H7 (cell line): ENCODE data around the gene RBM4. TPM values are rescaled to one million over a fixed set of nuclear protein-coding genes. Genes with fewer than 3 reads are reported as not detected.
"Not testable (repeated sequence)": the region's sequence is repeated elsewhere in the genome, so short reads cannot be mapped to it uniquely, and the experiment has no call there.

ENCODE experiments used
- DNase-seq: peaks from one replicate; pipeline ENCODE4 v3.0.0; 2012
- H3K27me3 ChIP-seq: 2 replicates; pipeline ENCODE4 v1.6.0; 2011; ENCODE audit warnings: mild to moderate bottlenecking, low read length; ENCODE audit not compliant: control insufficient read depth, insufficient read depth
- H3K36me3 ChIP-seq: replicated peaks from 2 replicates; pipeline ENCODE4 v1.5.1; 2011; ENCODE audit warnings: low read length; ENCODE audit not compliant: control insufficient read depth, insufficient read depth
- H3K4me3 ChIP-seq: 2 replicates; pipeline ENCODE4 v1.5.1; 2011; ENCODE audit warnings: low read depth, mild to moderate bottlenecking, control low read depth, low read length, moderate library complexity; ENCODE audit not compliant: insufficient read depth
- total RNA-seq: library from RNA; depleted of rRNA; stranded (reverse); fragments of >200 nt; shearing (Covaris generic); gene quantifications from 2 replicates; pipeline ENCODE4 v1.2.3, GENCODE V29; 2014

The RBM4 gene
- total RNA-seq, 1 experiment from 2014 or later, result 120 TPM

GRCh38 chr11:66628061-66628603 lies 10.4 kb upstream of the RBM4 start:
- no peak for DNase-seq
- Histone ChIP-seq H3K4me3 (no peak overlapping the region), H3K27me3 (no peaks in the 10 kb centered on the region), H3K36me3 (peaks cover 61% of the 10 kb centered on the region)

GRCh38 chr11:66629356-66629755 lies 9.1 kb upstream of the RBM4 start:
- H3K4me3 ChIP-seq, result no peak overlapping the region
- peaks cover 57% of the 10 kb centered on the region for H3K36me3 ChIP-seq
- H3K27me3 ChIP-seq, result no peaks in the 10 kb centered on the region
- DNase-seq, result no peak

- DNase-seq, result no peak
- H3K4me3 ChIP-seq, result no peak overlapping the region
- H3K27me3 ChIP-seq, result no peaks in the 10 kb centered on the region
- peaks cover 36% of the 10 kb centered on the region for H3K36me3 ChIP-seq
These were observed 6.6 kb upstream of the RBM4 start for GRCh38 chr11:66631883-66632282.

- no peak for DNase-seq
- Histone ChIP-seq H3K27me3 (no peaks in the 10 kb centered on the region), H3K36me3 (peaks cover 25% of the 10 kb centered on the region), H3K4me3 (no peak overlapping the region)
These were observed 5.6 kb upstream of the RBM4 start for GRCh38 chr11:66632952-66633351.

GRCh38 chr11:66636411-66636810 lies 2.1 kb upstream of the RBM4 start:
- no peaks in the 10 kb centered on the region for H3K27me3 ChIP-seq
- H3K4me3 ChIP-seq, result no peak overlapping the region
- peaks cover 18% of the 10 kb centered on the region for H3K36me3 ChIP-seq
- DNase-seq, result no peak

GRCh38 chr11:66637557-66638176 lies 836 bp upstream of the RBM4 start:
- Histone ChIP-seq H3K4me3 (peak overlapping the region; percentile 26), H3K36me3 (peaks cover 25% of the 10 kb centered on the region), H3K27me3 (no peaks in the 10 kb centered on the region)
- DNase-seq, result no peak

- no peak for DNase-seq
- Histone ChIP-seq H3K27me3 (no peaks in the 10 kb centered on the region), H3K4me3 (peak overlapping the region; percentile 85), H3K36me3 (peaks cover 38% of the 10 kb centered on the region)
These were observed 737 bp downstream of the RBM4 start for GRCh38 chr11:66639066-66639813.

- DNase-seq, H3K27me3 ChIP-seq: not testable (repeated sequence)
- H3K36me3 ChIP-seq, result peaks cover 41% of the 10 kb centered on the region
- H3K4me3 ChIP-seq, result peak overlapping the region; percentile 85; the same call in 1 of the 2 replicates
These were observed 1.4 kb downstream of the RBM4 start for GRCh38 chr11:66639814-66640340.

- H3K36me3 ChIP-seq, result peaks cover 60% of the 10 kb centered on the region
- DNase-seq, result no peak
- H3K4me3 ChIP-seq, result no peak overlapping the region
- H3K27me3 ChIP-seq, result no peaks in the 10 kb centered on the region
These were observed 3.3 kb downstream of the RBM4 start for GRCh38 chr11:66641834-66642233.

GRCh38 chr11:66643745-66644437 lies 5.4 kb downstream of the RBM4 start:
- Histone ChIP-seq H3K4me3 (no peak overlapping the region), H3K36me3 (peaks cover 61% of the 10 kb centered on the region), H3K27me3 (no peaks in the 10 kb centered on the region)
- DNase-seq, result no peak

- DNase-seq, result no peak
- Histone ChIP-seq H3K27me3 (no peaks in the 10 kb centered on the region), H3K4me3 (no peak overlapping the region), H3K36me3 (peaks cover 55% of the 10 kb centered on the region)
These were observed 8.3 kb downstream of the RBM4 start for GRCh38 chr11:66646828-66647227.

- H3K36me3 ChIP-seq, result peaks cover 35% of the 10 kb centered on the region
- no peak for DNase-seq
- H3K27me3 ChIP-seq, result no peaks in the 10 kb centered on the region
- no peak overlapping the region for H3K4me3 ChIP-seq
These were observed 11.4 kb downstream of the RBM4 start for GRCh38 chr11:66649903-66650302.

- H3K27me3 ChIP-seq, result no peaks in the 10 kb centered on the region
- H3K36me3 ChIP-seq, result peaks cover 25% of the 10 kb centered on the region
- no peak overlapping the region for H3K4me3 ChIP-seq
- DNase-seq, result no peak
These were observed 12.5 kb downstream of the RBM4 start for GRCh38 chr11:66651016-66651415.

- no peak for DNase-seq
- no peak overlapping the region for H3K4me3 ChIP-seq
- H3K36me3 ChIP-seq, result peaks cover 20% of the 10 kb centered on the region
- H3K27me3 ChIP-seq, result no peaks in the 10 kb centered on the region
These were observed 14.1 kb downstream of the RBM4 start for GRCh38 chr11:66652651-66653050.
